A549 treated with DMSO at 1 μM for 4 hours (cell line): ENCODE results near the gene SLC37A4. TPM values are rescaled to one million over a fixed set of nuclear protein-coding genes. Genes with fewer than 3 reads are reported as not detected.

Experiments
- total RNA-seq: library from RNA; stranded (reverse); fragments of 200-300 nt; extraction: Qiagen RNA extraction; gene quantifications from 5 replicates; pipeline ENCODE4 v1.2.3, GENCODE V29; 2022; ENCODE audit warnings: low read depth

Gene SLC37A4
- 10.3 to 11.8 TPM (median 11.0 TPM) in 5 replicates for total RNA-seq

GRCh38 chr11:119030329-119031047, at the start of gene SLC37A4:
Gene SLC37A4 (minus strand): TSS chr11:119030877.

GRCh38 chr11:119067371-119068222, 36.9 kb upstream of the SLC37A4 start, which contains the start of gene VPS11:
Gene VPS11 (plus strand): TSS chr11:119067818. CDS start chr11:119067824, 6 bp downstream.

GRCh38 chr11:119057000-119057769, 26.5 kb upstream of the SLC37A4 start, which contains the start of gene HYOU1:
Gene HYOU1 (minus strand): TSS chr11:119057205. CDS start chr11:119056160, 1,045 bp downstream.

GRCh38 chr11:119018074-119018938, 12.4 kb downstream of the SLC37A4 start, which contains the start of the genes RPS25 and TRAPPC4:
Gene RPS25 (minus strand): TSS chr11:119018343. CDS start chr11:119018284, 59 bp downstream.
Gene TRAPPC4 (plus strand): TSS chr11:119018766. CDS start chr11:119018796, 30 bp downstream.

GRCh38 chr11:118997627-118998387, 32.9 kb downstream of the SLC37A4 start, which contains the start of gene CENATAC:
Gene CENATAC (plus strand): TSS chr11:118998138. CDS start chr11:118998198, 60 bp downstream.

Other genes with a start within 250 kb of the SLC37A4 start
- 24.1 to 32.8 TPM (median 31.4 TPM) in 5 replicates for gene DDX6, start 239.7 kb downstream of the SLC37A4 start, total RNA-seq
- gene CXCR5, start 147.0 kb downstream of the SLC37A4 start, total RNA-seq, result 0.07 to 0.24 TPM (median 0.20 TPM) in 5 replicates
- gene BCL9L, start 105.0 kb downstream of the SLC37A4 start, total RNA-seq, result 86.6 to 141 TPM (median 122 TPM) in 5 replicates
- 0.53 to 0.94 TPM (median 0.81 TPM) in 5 replicates for gene UPK2, start 74.6 kb downstream of the SLC37A4 start, total RNA-seq
- gene FOXR1, start 59.1 kb downstream of the SLC37A4 start, total RNA-seq, result not detected in 5 replicates
- 10.0 to 18.0 TPM (median 11.3 TPM) in 5 replicates for gene CENATAC, start 32.7 kb downstream of the SLC37A4 start, total RNA-seq
- 759 to 1,109 TPM (median 829 TPM) in 5 replicates for gene RPS25, start 12.5 kb downstream of the SLC37A4 start, total RNA-seq
- 57.0 to 64.6 TPM (median 62.7 TPM) in 5 replicates for gene TRAPPC4, start 12.1 kb downstream of the SLC37A4 start, total RNA-seq
- 46.0 to 54.7 TPM (median 51.4 TPM) in 5 replicates for gene HYOU1, start 26.3 kb upstream of the SLC37A4 start, total RNA-seq
- 10.7 to 13.6 TPM (median 12.8 TPM) in 5 replicates for gene VPS11, start 36.9 kb upstream of the SLC37A4 start, total RNA-seq
- 45.9 to 53.9 TPM (median 52.6 TPM) in 5 replicates for gene HMBS, start 54.0 kb upstream of the SLC37A4 start, total RNA-seq
- gene DPAGT1, start 71.0 kb upstream of the SLC37A4 start, total RNA-seq, result 35.9 to 44.7 TPM (median 42.6 TPM) in 5 replicates
- 5.2 to 7.0 TPM (median 6.6 TPM) in 5 replicates for gene C2CD2L, start 76.5 kb upstream of the SLC37A4 start, total RNA-seq
- 10.4 to 11.9 TPM (median 10.9 TPM) in 5 replicates for gene HINFP, start 90.7 kb upstream of the SLC37A4 start, total RNA-seq
- gene ABCG4, start 118.2 kb upstream of the SLC37A4 start, total RNA-seq, result 0.19 to 0.36 TPM (median 0.25 TPM) in 5 replicates
- gene NLRX1, start 137.8 kb upstream of the SLC37A4 start, total RNA-seq, result 9.3 to 11.7 TPM (median 11.5 TPM) in 5 replicates
- gene NHERF4, start 154.6 kb upstream of the SLC37A4 start, total RNA-seq, result 0.07 to 0.25 TPM (median 0.17 TPM) in 3 of 5 replicates, not detected in the others
- 7.8 to 11.6 TPM (median 10.8 TPM) in 5 replicates for gene CBL, start 175.5 kb upstream of the SLC37A4 start, total RNA-seq